HG03558 (cell line): ENCODE measurements around the gene KNTC1.
"Not testable (repeated sequence)": the region's sequence is repeated elsewhere in the genome, so short reads cannot be mapped to it uniquely, and the experiment has no call there.

Experiments
- ATAC-seq: cut with Tn5 transposase; IDR thresholded peaks from one replicate; pipeline ENCODE4 v1.9.1; 2021; ENCODE audit warnings: moderate number of reproducible peaks; ENCODE audit not compliant: unreplicated experiment; ENCODE audit errors: extremely low read depth

The KNTC1 gene

GRCh38 chr12:122506393-122506938, 20.6 kb upstream of the KNTC1 start:
- no peak for ATAC-seq

GRCh38 chr12:122508163-122508562, 18.9 kb upstream of the KNTC1 start:
- ATAC-seq, result no peak

GRCh38 chr12:122513028-122513427, 14.0 kb upstream of the KNTC1 start:
- ATAC-seq, result not testable (repeated sequence)

GRCh38 chr12:122513660-122514059, 13.4 kb upstream of the KNTC1 start:
- no peak for ATAC-seq

- no peak for ATAC-seq
Observed at GRCh38 chr12:122515275-122515674, 11.8 kb upstream of the KNTC1 start.

- no peak for ATAC-seq
Observed at GRCh38 chr12:122516544-122517361, 10.3 kb upstream of the KNTC1 start.

- ATAC-seq, result no peak
Observed at GRCh38 chr12:122517877-122518276, 9.2 kb upstream of the KNTC1 start.

GRCh38 chr12:122518908-122519307, 8.1 kb upstream of the KNTC1 start:
- ATAC-seq, result no peak

- no peak for ATAC-seq
Observed at GRCh38 chr12:122519418-122519817, 7.6 kb upstream of the KNTC1 start.

GRCh38 chr12:122520676-122521075, 6.4 kb upstream of the KNTC1 start:
- ATAC-seq, result no peak

- no peak for ATAC-seq
Observed at GRCh38 chr12:122523280-122523679, 3.8 kb upstream of the KNTC1 start.

GRCh38 chr12:122523846-122524718, 3.0 kb upstream of the KNTC1 start:
- no peak for ATAC-seq

- ATAC-seq, result no peak
Observed at GRCh38 chr12:122527478-122527944, 462 bp downstream of the KNTC1 start.

- no peak for ATAC-seq
Observed at GRCh38 chr12:122528582-122528981, 1.5 kb downstream of the KNTC1 start.

- no peak for ATAC-seq
Observed at GRCh38 chr12:122528992-122529391, 1.9 kb downstream of the KNTC1 start.

GRCh38 chr12:122533856-122534255, 6.8 kb downstream of the KNTC1 start:
- ATAC-seq, result no peak

- ATAC-seq, result no peak
Observed at GRCh38 chr12:122537021-122537420, 10.0 kb downstream of the KNTC1 start.

GRCh38 chr12:122538496-122538895, 11.4 kb downstream of the KNTC1 start:
- no peak for ATAC-seq

- no peak for ATAC-seq
Observed at GRCh38 chr12:122544537-122544936, 17.5 kb downstream of the KNTC1 start.

GRCh38 chr12:122545855-122546254, 18.8 kb downstream of the KNTC1 start:
- ATAC-seq, result no peak

- no peak for ATAC-seq
Observed at GRCh38 chr12:122547330-122547729, 20.3 kb downstream of the KNTC1 start.
